ENCODE data around the gene APIP.
A peak's percentile ranks its signal among the peaks of the same experiment; 100 is the strongest.

- TF ChIP-seq FOXM1 (IDR thresholded peaks at IDR 0.05; ENCODE audit: borderline replicate concordance, low read depth) (no peak), NFIC (IDR thresholded peaks at IDR 0.05) (no peak), EGR1 (IDR thresholded peaks at IDR 0.05) (no peak), CEBPB (IDR thresholded peaks at IDR 0.05) (no peak), RAD21 (IDR thresholded peaks at IDR 0.05; ENCODE audit: low read depth) (peak; percentile 40), TAF1 (IDR thresholded peaks at IDR 0.05; ENCODE audit: low read depth) (no peak), EP300 (IDR thresholded peaks at IDR 0.05; ENCODE audit: borderline replicate concordance) (no peak), REST (IDR thresholded peaks at IDR 0.05; ENCODE audit: low read depth) (no peak)
- TF ChIP-seq, protein P1, sequence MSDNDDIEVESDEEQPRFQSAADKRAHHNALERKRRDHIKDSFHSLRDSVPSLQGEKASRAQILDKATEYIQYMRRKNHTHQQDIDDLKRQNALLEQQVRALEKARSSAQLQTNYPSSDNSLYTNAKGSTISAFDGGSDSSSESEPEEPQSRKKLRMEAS (IDR thresholded peaks at IDR 0.05): no peak
These were observed 60.5 kb downstream of the APIP start for GRCh38 chr11:34855754-34856095.

Measured in Ishikawa (cell line).